Measurements from ENCODE around the gene CAPN13. TPM values are rescaled to one million over a fixed set of nuclear protein-coding genes. Genes with fewer than 3 reads are reported as not detected.

The CAPN13 gene
- total RNA-seq, 1 donor from 2014 or later: not detected

GRCh38 chr2:30686000-30686399, 121.2 kb downstream of the CAPN13 start:
- TF ChIP-seq CTCF (IDR thresholded peaks at IDR 0.05): peak in 1 of 3 experiments; percentile 5
- Histone ChIP-seq H3K9me3 (no peaks in the 10 kb centered on the region), H3K4me3 (no peak overlapping the region), H3K36me3 (no peaks in the 10 kb centered on the region), H3K4me1 (peaks cover 13 to 31% of the 10 kb centered on the region in 2 donors), H3K27me3 (no peaks in the 10 kb centered on the region), H3K27ac (no peak overlapping the region)
- intact Hi-C loops (cut with DNase I): loop anchor here (5.0 kb wide), 1 partner anchor 59 kb away; no protein-coding TSS in a partner anchor
- no peak for DNase-seq (ENCODE audit: low spot score in 2 of 2)

GRCh38 chr2:30684996-30685395, 122.2 kb downstream of the CAPN13 start:
- Histone ChIP-seq H3K36me3 (no peaks in the 10 kb centered on the region), H3K27me3 (no peaks in the 10 kb centered on the region), H3K9me3 (no peaks in the 10 kb centered on the region), H3K4me3 (no peak overlapping the region), H3K27ac (no peak overlapping the region), H3K4me1 (peaks cover 10 to 22% of the 10 kb centered on the region in 2 donors)
- TF ChIP-seq CTCF (IDR thresholded peaks at IDR 0.05): no peak
- intact Hi-C loops (cut with DNase I): loop anchor here (5.0 kb wide), 1 partner anchor 58 kb away; no protein-coding TSS in a partner anchor
- DNase-seq (ENCODE audit: low spot score in 2 of 2): no peak

GRCh38 chr2:30684516-30684915, 122.7 kb downstream of the CAPN13 start:
- DNase-seq (ENCODE audit: low spot score in 2 of 2): no peak
- Histone ChIP-seq H3K27ac (no peak overlapping the region), H3K4me3 (no peak overlapping the region), H3K27me3 (no peaks in the 10 kb centered on the region), H3K36me3 (no peaks in the 10 kb centered on the region), H3K4me1 (peaks cover 7 to 18% of the 10 kb centered on the region in 2 donors), H3K9me3 (no peaks in the 10 kb centered on the region)
- TF ChIP-seq CTCF (IDR thresholded peaks at IDR 0.05): no peak
- intact Hi-C loops (cut with DNase I): no loop called here

- no peak overlapping the region for H3K4me3 ChIP-seq
- no peak for DNase-seq (ENCODE audit: low spot score in 2 of 2)
- no peak overlapping the region for H3K27ac ChIP-seq
- no peaks in the 10 kb centered on the region for H3K27me3 ChIP-seq
- H3K9me3 ChIP-seq: no peaks in the 10 kb centered on the region
- intact Hi-C loops (cut with DNase I): no loop called here
- H3K36me3 ChIP-seq: no peaks in the 10 kb centered on the region
- TF ChIP-seq CTCF (IDR thresholded peaks at IDR 0.05): no peak
- H3K4me1 ChIP-seq: peaks cover 2 to 13% of the 10 kb centered on the region in 2 donors
Measured at GRCh38 chr2:30684026-30684425, 123.2 kb downstream of the CAPN13 start.

GRCh38 chr2:30683236-30683956, 123.8 kb downstream of the CAPN13 start:
- no peak overlapping the region for H3K27ac ChIP-seq
- H3K36me3 ChIP-seq: no peaks in the 10 kb centered on the region
- TF ChIP-seq CTCF (IDR thresholded peaks at IDR 0.05): no peak
- peaks cover 0 to 8% of the 10 kb centered on the region in 2 donors for H3K4me1 ChIP-seq
- H3K9me3 ChIP-seq: no peaks in the 10 kb centered on the region
- DNase-seq (ENCODE audit: low spot score in 2 of 2): no peak
- H3K27me3 ChIP-seq: no peaks in the 10 kb centered on the region
- intact Hi-C loops (cut with DNase I): no loop called here
- no peak overlapping the region for H3K4me3 ChIP-seq
